HepG2 (cell line): ENCODE data around the gene COL26A1. TPM values are rescaled to one million over a fixed set of nuclear protein-coding genes. Genes with fewer than 3 reads are reported as not detected.

ENCODE experiments used
- ATAC-seq: fragments of 200-7000 bp; cut with Tn5 transposase; 3 replicates; pipeline ENCODE4 v1.9.1; 2020; ENCODE audit warnings: mild to moderate bottlenecking, moderate library complexity
- BruUV-seq: library from RNA; stranded (reverse); fragments of 400-500 nt; replicated peaks from 2 replicates; lab custom pipeline; 2021; lab: Mats Ljungman, UMichigan
- CTCF ChIA-PET: fragments of 300-600 bp; formaldehyde crosslinking; extraction: SDS; loops from one replicate; lab custom pipeline; 2021; ENCODE audit warnings: low total read pairs, inconsistent platforms, low intra/inter-chr PET ratio; lab: Yijun Ruan, JAX
- POLR2A ChIA-PET: fragments of 350-600 bp; sonication (Branson Sonifier 250); formaldehyde crosslinking; loops from one replicate; lab custom pipeline; 2020; ENCODE audit warnings: antibody characterized with exemption, inconsistent platforms; lab: Yijun Ruan, JAX
- DNase-seq: peaks from one replicate; pipeline ENCODE4 v3.0.0-alpha.2; 2015; ENCODE audit warnings: low spot score
- FAIRE-seq: peaks from 3 replicates; lab custom pipeline; 2011; peaks lifted over from hg19 to GRCh38; lab: Jason Lieb, UNC
- H2AFZ ChIP-seq: one replicate; pipeline ENCODE4 v1.6.1; 2011; ENCODE audit warnings: low read length, inconsistent platforms
- H3K27ac ChIP-seq: fragments of 300-600 bp; 3 replicates; pipeline ENCODE4 v1.8.0; 2011; ENCODE audit warnings: mixed run types, mild to moderate bottlenecking, mixed read lengths, low read length, inconsistent platforms; ENCODE audit not compliant: insufficient read depth; ENCODE audit errors: extremely low read length
- H3K27me3 ChIP-seq, 2 experiments: fragments of 200-600 bp in 1 of 2; 2 replicates in 1 of 2; 3 replicates in 1 of 2; pipeline versions ENCODE4 v1.6.0 to v1.8.0; 2011; ENCODE audit warnings: low read length in 2 of 2, mild to moderate bottlenecking in 2 of 2, moderate library complexity in 2 of 2, inconsistent platforms in 1 of 2; ENCODE audit not compliant: insufficient read depth in 2 of 2, control insufficient read depth in 1 of 2
- H3K36me3 ChIP-seq, 2 experiments: fragments of 200-600 bp in 1 of 2; replicated peaks in 1 of 2; 2 replicates in 1 of 2; 3 replicates in 1 of 2; pipeline versions ENCODE4 v1.5.1 to v1.8.0; 2011; ENCODE audit warnings: low read length in 2 of 2, inconsistent platforms in 1 of 2; ENCODE audit not compliant: insufficient read depth in 2 of 2, control insufficient read depth in 1 of 2
- H3K4me1 ChIP-seq: 2 replicates; pipeline ENCODE4 v1.5.1; 2012; ENCODE audit warnings: low read length, inconsistent platforms; ENCODE audit not compliant: insufficient read depth
- H3K4me2 ChIP-seq: 2 replicates; pipeline ENCODE4 v1.6.0; 2011; ENCODE audit warnings: low read depth, low read length, inconsistent platforms
- H3K4me3 ChIP-seq, 3 experiments: fragments of 200-600 bp in 1 of 3; sonication (generic), shearing (Covaris generic) in 1 of 3; replicated peaks in 1 of 3; 2 replicates each; pipeline ENCODE4 v1.5.1; 2011 to 2016; ENCODE audit warnings: low read length in 3 of 3, inconsistent platforms in 2 of 3, low read depth in 2 of 3, mild to moderate bottlenecking in 2 of 3, control low read depth in 1 of 3, mixed read lengths in 1 of 3; ENCODE audit not compliant: insufficient read depth in 1 of 3
- H3K79me2 ChIP-seq: one replicate; pipeline ENCODE4 v1.6.1; 2011; ENCODE audit warnings: low read length, inconsistent platforms; ENCODE audit not compliant: insufficient read depth
- H3K9ac ChIP-seq: 2 replicates; pipeline ENCODE4 v1.6.0; 2011; ENCODE audit warnings: mild to moderate bottlenecking, low read depth, low read length, inconsistent platforms; ENCODE audit not compliant: insufficient read depth
- H3K9me3 ChIP-seq: 2 replicates; pipeline ENCODE4 v1.5.1; 2012; ENCODE audit warnings: mild to moderate bottlenecking, low read length
- H4K20me1 ChIP-seq: 2 replicates; pipeline ENCODE4 v1.6.0; 2011; ENCODE audit warnings: inconsistent platforms, mild to moderate bottlenecking, low read length, moderate library complexity; ENCODE audit not compliant: insufficient read depth
- ETV5 ChIP-seq: IDR thresholded peaks from 2 replicates; pipeline ENCODE4 v1.6.1; 2018; ENCODE audit warnings: missing biosample characterization, missing genetic modification reagents, inconsistent platforms, borderline replicate concordance
- FOSL2 ChIP-seq: sonication (generic); formaldehyde crosslinking; IDR thresholded peaks from 2 replicates; pipeline ENCODE4 v1.4.0; 2020; ENCODE audit warnings: missing genetic modification reagents
- HOXA3 ChIP-seq: sonication (generic); formaldehyde crosslinking; IDR thresholded peaks from 2 replicates; pipeline ENCODE4 v1.5.0; 2020; ENCODE audit warnings: missing genetic modification reagents
- MAF1 ChIP-seq: sonication (generic); formaldehyde crosslinking; IDR thresholded peaks from 2 replicates; pipeline ENCODE4 v1.5.0; 2020; ENCODE audit warnings: missing genetic modification reagents, borderline replicate concordance
- MXD4 ChIP-seq: IDR thresholded peaks from 2 replicates; pipeline ENCODE4 v1.6.1; 2016; ENCODE audit warnings: mild to moderate bottlenecking, missing biosample characterization, missing genetic modification reagents
- RAD51 ChIP-seq: fragments of 450-650 bp; IDR thresholded peaks from 2 replicates; pipeline ENCODE4 v1.6.1; 2016; ENCODE audit warnings: borderline replicate concordance
- SMAD1 ChIP-seq: sonication (generic); formaldehyde crosslinking; IDR thresholded peaks from 2 replicates; pipeline ENCODE4 v1.4.0; 2020; ENCODE audit warnings: missing genetic modification reagents, low read depth, mild to moderate bottlenecking, borderline replicate concordance
- SRSF1 ChIP-seq: fragments of 200-400 bp; formaldehyde crosslinking; optimal IDR thresholded peaks from 2 replicates; pipeline ENCODE3; 2017; ENCODE audit warnings: mild to moderate bottlenecking, low read depth, low read length, moderate library complexity
- ZNF17 ChIP-seq: sonication (generic); formaldehyde crosslinking; IDR thresholded peaks from 2 replicates; pipeline ENCODE4 v1.5.0; 2020; ENCODE audit warnings: mild to moderate bottlenecking, missing genetic modification reagents
- ZNF468 ChIP-seq: sonication (generic); formaldehyde crosslinking; IDR thresholded peaks from 2 replicates; pipeline ENCODE4 v1.8.0; 2022; ENCODE audit warnings: mild to moderate bottlenecking, moderate library complexity, missing genetic modification reagents
- ZNF577 ChIP-seq: sonication (generic); formaldehyde crosslinking; IDR thresholded peaks from 2 replicates; pipeline ENCODE4 v1.4.0; 2020; ENCODE audit warnings: mild to moderate bottlenecking, low read depth, missing genetic modification reagents, borderline replicate concordance
- ZNF83 ChIP-seq: sonication (generic); formaldehyde crosslinking; IDR thresholded peaks from 2 replicates; pipeline ENCODE4 v1.4.0; 2020; ENCODE audit warnings: missing genetic modification reagents, mild to moderate bottlenecking, borderline replicate concordance
- in situ Hi-C: cut with HindIII; loops from 2 replicates; pipeline ENCODE4 v1.10.0; 2017; ENCODE audit warnings: low pct_unique_long_range_greater_than_20kb; ENCODE audit not compliant: extremely low pct_ligation_motif_present
- intact Hi-C: fragments of 100-400 bp; cut with micrococcal nuclease; formaldehyde crosslinking; loops from one replicate; pipeline ENCODE4 v1.10.0; 2022; ENCODE audit not compliant: unreplicated experiment
- polyA plus RNA-seq, 8 experiments: library from polyadenylated mRNA; depleted of rRNA in 3 of 8; stranded (reverse) in 7 of 8; unstranded in 1 of 8; fragments of >200 nt; fragmentation: Illumina TruSeq in 4 of 8; extraction: Trizol in 4 of 8; gene quantifications; 2 replicates each; pipeline versions ENCODE4 v1.2.1 to v1.2.3, GENCODE V29; 2011 to 2016; ENCODE audit warnings: low read depth in 4 of 8, missing spikeins in 1 of 8, mixed read lengths in 1 of 8; ENCODE audit not compliant: insufficient read depth in 1 of 8
- total RNA-seq, 5 experiments: library from RNA; depleted of rRNA; stranded (reverse); fragments of >200 nt; fragmentation: Illumina TruSeq; extraction: Trizol; gene quantifications; 2 replicates each; pipeline ENCODE4 v1.2.3, GENCODE V29; 2016; ENCODE audit warnings: low read depth in 1 of 5
- TF ChIP-seq, protein P1 (sequence below): sonication (generic); formaldehyde crosslinking; IDR thresholded peaks from 2 replicates; pipeline ENCODE4 v1.4.0; 2020; ENCODE audit warnings: mild to moderate bottlenecking, missing genetic modification reagents, borderline replicate concordance
- TF ChIP-seq, protein P2 (sequence below): sonication (generic); formaldehyde crosslinking; IDR thresholded peaks from 2 replicates; pipeline ENCODE4 v1.4.0; 2020; ENCODE audit warnings: missing genetic modification reagents

Gene COL26A1
- total and polyA plus RNA-seq, 2 of the 13 experiments (the other 11 are each of a cell fraction or from before 2014, with no cell fraction given), result 7.8 to 9.2 TPM

DNA sequence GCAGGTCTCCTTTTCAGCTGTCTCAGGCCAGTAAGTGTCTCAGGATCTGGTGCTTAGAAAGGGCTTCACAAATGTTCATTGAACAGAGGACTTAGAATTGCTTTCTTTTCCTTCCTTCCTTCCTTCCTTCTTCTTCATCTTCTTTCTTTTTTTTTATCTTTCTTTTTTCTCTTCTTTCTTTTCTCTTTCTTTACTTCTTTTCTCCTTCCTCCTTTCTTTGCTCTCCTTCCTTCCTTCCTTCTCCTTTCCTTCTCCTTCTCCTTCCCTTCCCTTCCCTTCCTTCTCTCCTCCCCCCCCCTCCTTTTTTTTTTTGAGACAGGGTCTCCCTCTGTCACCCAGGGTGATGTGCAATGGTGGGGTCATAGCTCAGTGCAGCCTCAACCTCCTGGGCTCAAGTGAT lies 34.6 kb downstream of the COL26A1 start:
- Histone ChIP-seq H3K27me3 (no peaks in the 10 kb centered on the region), H2AFZ (no peak overlapping the region), H3K4me2 (no peak overlapping the region), H3K9me3 (no peaks in the 10 kb centered on the region), H3K79me2 (no peaks in the 10 kb centered on the region), H3K9ac (no peak overlapping the region), H3K36me3 (no peaks in the 10 kb centered on the region), H4K20me1 (no peaks in the 10 kb centered on the region), H3K4me1 (peaks cover 43% of the 10 kb centered on the region), H3K27ac (no peak overlapping the region), H3K4me3 (no peak overlapping the region)
- ATAC-seq (no peak), FAIRE-seq (no peak), DNase-seq (no peak)
- in situ Hi-C loops, result no loop called here
- TF ChIP-seq RAD51 (no peak), ZNF83 (CRISPR knock-in tag) (no peak), SMAD1 (CRISPR knock-in tag) (no peak), ZNF577 (no peak), MAF1 (CRISPR knock-in tag) (no peak), SRSF1 (no peak), MXD4 (CRISPR knock-in tag) (no peak), ZNF17 (CRISPR knock-in tag) (no peak), HOXA3 (CRISPR knock-in tag) (no peak), ETV5 (no peak), ZNF468 (no peak), FOSL2 (CRISPR knock-in tag) (no peak)
- TF ChIP-seq, protein P1, sequence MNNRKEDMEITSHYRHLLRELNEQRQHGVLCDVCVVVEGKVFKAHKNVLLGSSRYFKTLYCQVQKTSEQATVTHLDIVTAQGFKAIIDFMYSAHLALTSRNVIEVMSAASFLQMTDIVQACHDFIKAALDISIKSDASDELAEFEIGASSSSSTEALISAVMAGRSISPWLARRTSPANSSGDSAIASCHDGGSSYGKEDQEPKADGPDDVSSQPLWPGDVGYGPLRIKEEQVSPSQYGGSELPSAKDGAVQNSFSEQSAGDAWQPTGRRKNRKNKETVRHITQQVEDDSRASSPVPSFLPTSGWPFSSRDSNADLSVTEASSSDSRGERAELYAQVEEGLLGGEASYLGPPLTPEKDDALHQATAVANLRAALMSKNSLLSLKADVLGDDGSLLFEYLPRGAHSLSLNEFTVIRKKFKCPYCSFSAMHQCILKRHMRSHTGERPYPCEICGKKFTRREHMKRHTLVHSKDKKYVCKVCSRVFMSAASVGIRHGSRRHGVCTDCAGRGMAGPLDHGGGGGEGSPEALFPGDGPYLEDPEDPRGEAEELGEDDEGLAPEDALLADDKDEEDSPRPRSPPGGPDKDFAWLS (CRISPR knock-in tag), result no peak
- TF ChIP-seq, protein P2, sequence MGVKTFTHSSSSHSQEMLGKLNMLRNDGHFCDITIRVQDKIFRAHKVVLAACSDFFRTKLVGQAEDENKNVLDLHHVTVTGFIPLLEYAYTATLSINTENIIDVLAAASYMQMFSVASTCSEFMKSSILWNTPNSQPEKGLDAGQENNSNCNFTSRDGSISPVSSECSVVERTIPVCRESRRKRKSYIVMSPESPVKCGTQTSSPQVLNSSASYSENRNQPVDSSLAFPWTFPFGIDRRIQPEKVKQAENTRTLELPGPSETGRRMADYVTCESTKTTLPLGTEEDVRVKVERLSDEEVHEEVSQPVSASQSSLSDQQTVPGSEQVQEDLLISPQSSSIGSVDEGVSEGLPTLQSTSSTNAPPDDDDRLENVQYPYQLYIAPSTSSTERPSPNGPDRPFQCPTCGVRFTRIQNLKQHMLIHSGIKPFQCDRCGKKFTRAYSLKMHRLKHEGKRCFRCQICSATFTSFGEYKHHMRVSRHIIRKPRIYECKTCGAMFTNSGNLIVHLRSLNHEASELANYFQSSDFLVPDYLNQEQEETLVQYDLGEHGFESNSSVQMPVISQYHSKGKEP, result no peak
- ChIA-PET CTCF (no interaction called here), POLR2A (no interaction called here)
- BruUV-seq, result no TSS peak
- intact Hi-C loops, result loop anchor here (10.0 kb wide), 1 partner anchor 72 kb away; the partner anchor contains the start of gene IFT22
